ENCODE data around the gene SPAG17.

The SPAG17 gene

GRCh38 chr1:118185084-118185832 is at the start of gene SPAG17:
SPAG17 (minus strand) TSS chr1:118185228; CDS start chr1:118185157, 71 bp downstream.
- DNase-seq (ENCODE audit: low read depth in 2 of 2): no peak

DNA sequence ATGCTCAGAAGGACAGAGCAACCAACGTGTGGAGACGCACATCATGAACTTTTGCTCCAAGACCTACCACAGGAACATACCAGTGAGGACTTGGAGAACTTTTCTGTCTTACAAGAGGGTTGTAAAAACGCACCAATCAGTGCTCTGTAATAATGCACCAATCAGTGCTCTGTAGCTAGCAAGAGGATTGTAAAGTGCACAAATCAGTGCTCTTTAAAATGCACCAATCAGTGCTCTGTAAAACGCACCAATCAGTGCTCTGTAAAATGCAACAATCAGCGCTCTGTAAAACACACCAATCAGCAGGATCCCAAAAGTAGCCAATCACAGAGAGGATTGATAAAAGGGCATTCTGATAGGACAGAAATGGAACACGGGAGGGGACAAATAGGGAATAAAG is 40.4 kb upstream of the SPAG17 start:
- no peak for DNase-seq (ENCODE audit: low read depth in 2 of 2)

GRCh38 chr1:118223426-118223825 is 38.4 kb upstream of the SPAG17 start:
- no peak for DNase-seq (ENCODE audit: low read depth in 2 of 2)

DNA sequence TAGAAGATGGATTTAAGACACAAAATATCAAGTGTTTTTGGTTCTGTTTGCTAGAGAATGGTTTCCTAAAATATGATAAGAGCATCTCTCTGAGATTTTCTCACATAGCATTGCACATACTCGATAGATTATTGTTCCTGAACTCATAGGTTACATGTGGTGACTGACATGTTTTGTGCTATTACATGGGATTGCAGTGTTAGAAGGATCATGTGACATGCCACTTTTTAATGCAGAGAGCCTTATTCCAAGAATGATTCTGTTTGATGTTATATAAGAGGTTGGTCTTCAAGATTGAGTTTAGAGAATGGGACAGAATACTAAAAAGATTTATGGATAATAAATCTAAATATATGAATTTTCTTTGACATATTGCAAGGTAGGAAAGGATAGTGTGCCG is 34.4 kb upstream of the SPAG17 start:
- DNase-seq (ENCODE audit: low read depth in 2 of 2): no peak

- no peak for DNase-seq (ENCODE audit: low read depth in 2 of 2)
Measured at GRCh38 chr1:118217141-118217838, 32.3 kb upstream of the SPAG17 start.

GRCh38 chr1:118214866-118215265 is 29.8 kb upstream of the SPAG17 start:
- no peak for DNase-seq (ENCODE audit: low read depth in 2 of 2)

GRCh38 chr1:118210723-118211110 is 25.7 kb upstream of the SPAG17 start:
- no peak for DNase-seq (ENCODE audit: low read depth in 2 of 2)

DNA sequence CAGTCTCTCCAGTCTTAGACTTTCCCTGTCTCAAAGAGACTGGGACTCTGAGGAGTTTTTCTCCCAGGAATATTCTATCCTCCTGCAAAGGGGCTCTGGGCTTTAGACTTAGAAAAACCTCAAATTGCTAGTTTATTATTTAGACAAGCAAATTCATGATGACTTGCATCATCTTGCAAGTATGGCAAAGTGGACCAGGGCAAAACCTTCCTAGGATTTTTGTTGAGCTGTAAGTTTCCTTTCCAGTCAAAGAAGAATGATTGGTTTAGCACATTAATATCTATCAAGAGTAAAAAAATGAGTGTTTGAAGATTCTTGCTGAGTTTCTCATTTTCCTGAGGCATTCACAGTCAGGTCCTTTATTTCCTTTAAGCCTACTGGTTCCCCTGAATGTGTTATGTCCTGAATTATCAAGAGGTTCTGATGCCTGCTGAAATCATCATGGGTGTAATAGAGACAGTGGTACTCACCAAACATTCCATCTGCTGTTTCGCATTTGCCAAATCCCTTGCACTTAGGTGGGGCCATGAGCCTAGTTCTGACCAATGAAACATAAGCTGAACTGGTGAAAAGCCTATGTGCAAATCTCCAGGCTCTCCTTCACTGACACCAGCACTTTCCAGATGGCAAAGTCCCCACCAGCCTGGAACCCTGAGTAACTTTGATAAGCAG is 25.2 kb upstream of the SPAG17 start:
- no peak for DNase-seq (ENCODE audit: low read depth in 2 of 2)

DNA sequence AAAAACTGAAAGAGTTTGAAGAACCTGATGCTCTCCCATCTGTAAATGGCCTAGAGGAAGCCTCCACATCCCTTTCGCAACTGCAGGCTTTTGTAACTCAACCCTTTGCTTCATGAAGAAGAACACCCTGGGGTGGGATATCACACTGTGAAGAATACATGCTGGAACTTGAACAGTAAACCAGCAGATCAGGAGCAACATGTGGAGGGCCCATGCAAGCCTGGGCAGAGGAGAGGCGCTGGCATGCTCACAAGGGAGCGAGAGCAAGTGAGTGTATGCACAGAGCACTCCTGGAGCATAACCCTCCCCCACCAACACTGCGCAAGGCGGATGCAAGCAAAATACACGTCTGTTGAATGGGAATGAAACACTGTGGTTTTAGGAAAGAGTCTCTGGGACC is 24.6 kb upstream of the SPAG17 start:
- no peak for DNase-seq (ENCODE audit: low read depth in 2 of 2)

DNA sequence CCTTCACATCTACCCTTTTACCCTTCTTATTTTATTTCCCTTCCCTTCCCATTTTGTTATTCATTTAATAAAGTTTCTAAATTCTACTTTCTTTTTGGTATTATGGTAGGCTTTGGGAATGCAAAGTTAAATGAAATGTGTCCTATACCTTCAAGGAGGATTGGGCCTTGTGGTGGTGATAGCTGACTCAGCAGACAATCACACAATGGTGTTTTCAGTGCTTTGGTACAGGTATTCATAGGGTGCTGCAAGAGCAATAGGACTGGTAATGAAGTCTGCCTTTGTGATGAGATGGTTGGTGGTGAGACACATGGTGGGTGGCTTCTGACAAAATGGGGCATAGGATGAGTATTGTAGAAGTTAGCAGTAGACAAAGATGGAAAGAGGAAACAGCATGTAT is 21.9 kb upstream of the SPAG17 start:
- no peak for DNase-seq (ENCODE audit: low read depth in 2 of 2)

- DNase-seq (ENCODE audit: low read depth in 2 of 2): no peak
Measured at GRCh38 chr1:118204648-118205047, 19.6 kb upstream of the SPAG17 start.

- DNase-seq (ENCODE audit: low read depth in 2 of 2): no peak
Measured at GRCh38 chr1:118204105-118204504, 19.1 kb upstream of the SPAG17 start.

DNA sequence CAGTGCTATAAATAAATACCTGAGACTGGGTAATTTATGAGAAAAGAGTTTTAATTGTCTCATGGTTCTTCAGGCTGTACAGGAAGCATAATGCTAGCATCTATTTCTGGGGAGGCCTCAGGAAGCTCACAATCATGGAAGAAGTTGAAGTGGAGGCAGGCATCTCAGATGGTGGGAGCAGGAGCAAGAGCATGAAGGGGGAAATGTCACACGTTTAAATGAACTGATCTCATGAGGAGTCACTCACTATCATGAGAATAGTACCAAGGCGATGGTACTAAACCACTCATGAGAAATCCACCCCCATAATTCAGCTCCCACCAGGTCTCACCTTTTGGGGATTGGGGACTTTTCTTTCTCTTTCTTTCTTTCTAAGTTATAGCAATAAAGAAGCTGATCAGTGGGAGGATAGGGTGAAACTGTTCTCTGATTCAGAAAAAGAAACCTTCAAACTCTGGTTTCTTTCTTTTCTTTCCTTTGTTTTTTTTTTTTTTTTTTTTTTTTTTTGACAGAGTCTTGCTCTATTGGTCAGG is 17.1 kb upstream of the SPAG17 start:
- no peak for DNase-seq (ENCODE audit: low read depth in 2 of 2)

DNA sequence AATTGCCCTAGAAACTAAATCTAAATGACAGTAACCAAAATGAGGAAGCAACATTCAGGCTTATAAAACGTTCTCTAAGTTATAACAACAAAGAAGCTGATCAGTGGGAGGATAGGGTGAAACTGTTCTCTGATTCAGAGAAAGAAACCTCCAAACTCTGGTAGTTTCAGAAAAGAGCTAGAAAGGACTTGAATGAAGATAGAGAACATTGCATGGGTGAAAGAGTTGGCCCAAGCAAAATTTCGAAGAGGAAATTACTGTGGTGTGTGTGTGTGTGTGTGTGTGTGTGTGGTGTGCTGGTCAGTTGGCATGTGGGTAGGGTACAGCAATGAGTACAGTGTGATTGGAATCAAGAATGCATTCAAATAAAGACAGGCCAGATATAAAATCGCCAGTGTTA is 16.5 kb upstream of the SPAG17 start:
- DNase-seq (ENCODE audit: low read depth in 2 of 2): no peak

DNA sequence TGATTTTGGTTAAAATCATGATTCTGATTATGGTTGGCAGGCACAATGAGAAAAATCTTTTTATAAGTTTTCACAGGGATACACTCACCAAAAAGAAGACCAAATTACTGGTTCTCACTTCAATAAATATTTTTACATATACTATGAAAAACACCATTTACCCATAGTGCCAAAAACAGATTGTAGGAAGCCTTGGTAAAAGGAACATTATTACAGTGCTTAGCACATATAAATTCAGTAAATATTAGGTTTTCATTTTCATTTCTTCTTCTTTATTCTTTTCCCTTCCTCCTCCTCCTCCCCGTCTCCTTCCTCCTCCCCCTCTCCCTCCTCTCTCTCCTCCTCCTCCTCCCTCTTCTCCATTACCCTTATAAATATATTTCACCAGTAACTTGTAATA is 15.8 kb upstream of the SPAG17 start:
- no peak for DNase-seq (ENCODE audit: low read depth in 2 of 2)

GRCh38 chr1:118190561-118190960 is 5.5 kb upstream of the SPAG17 start:
- no peak for DNase-seq (ENCODE audit: low read depth in 2 of 2)

GRCh38 chr1:118189564-118189963 is 4.5 kb upstream of the SPAG17 start:
- DNase-seq (ENCODE audit: low read depth in 2 of 2): no peak

GRCh38 chr1:118188411-118188810 is 3.4 kb upstream of the SPAG17 start:
- no peak for DNase-seq (ENCODE audit: low read depth in 2 of 2)

DNA sequence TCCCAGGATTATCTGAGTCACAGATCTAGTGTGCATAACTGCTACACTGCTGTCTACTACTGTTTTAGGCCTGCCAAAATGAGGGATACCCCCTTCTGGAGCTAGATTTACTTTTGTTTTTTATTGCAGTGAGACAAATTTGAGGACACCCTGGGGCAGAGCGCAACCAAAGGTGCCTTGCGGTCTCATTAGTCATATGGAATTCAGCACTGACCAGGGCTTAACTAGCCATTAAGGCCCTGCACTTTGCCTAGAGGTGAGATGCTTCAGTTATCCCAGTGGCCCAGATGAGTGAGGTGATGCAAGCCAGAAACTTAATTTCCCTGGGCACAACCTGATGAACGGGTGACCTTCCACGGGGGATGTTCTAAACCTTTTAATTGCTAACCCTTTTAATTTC is 998 bp upstream of the SPAG17 start:
- no peak for DNase-seq (ENCODE audit: low read depth in 2 of 2)

DNA sequence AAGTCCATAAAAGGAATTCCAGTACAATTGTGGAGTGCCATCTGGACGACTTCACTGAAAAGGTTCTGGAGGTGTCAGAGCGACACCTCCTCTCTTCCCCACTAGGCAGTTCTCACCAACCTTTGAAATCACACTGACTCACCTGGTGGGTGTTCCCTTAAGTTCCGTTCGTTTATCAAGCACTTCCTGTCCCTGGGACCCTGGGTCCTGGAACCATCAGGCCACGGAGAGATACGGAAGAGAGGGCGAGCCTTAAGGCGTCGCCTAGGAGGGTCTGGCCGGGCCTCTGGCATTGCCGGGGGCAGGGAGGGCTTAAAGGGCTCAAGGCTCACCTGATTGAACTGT is 317 bp downstream of the SPAG17 start:
- no peak for DNase-seq (ENCODE audit: low read depth in 2 of 2)

GRCh38 chr1:118183586-118183985 is 1.4 kb downstream of the SPAG17 start:
- no peak for DNase-seq (ENCODE audit: low read depth in 2 of 2)

DNA sequence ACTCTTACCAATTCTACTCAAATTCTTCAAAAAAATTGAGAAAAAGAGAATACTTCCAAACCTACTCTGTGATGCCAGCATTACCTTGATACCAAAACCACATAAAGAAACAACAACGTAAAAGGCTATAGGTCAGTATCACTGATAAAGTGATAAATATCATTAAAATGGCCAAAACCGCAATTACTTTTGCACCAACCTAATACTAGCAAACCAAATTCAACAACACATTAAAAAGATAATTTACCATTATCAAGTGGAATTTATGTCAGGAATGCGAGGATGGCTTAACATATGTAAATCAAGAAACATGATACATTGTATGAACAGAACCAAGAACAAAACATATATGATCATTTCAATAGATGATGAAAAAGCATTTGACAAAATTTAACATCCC is 7.0 kb downstream of the SPAG17 start:
- DNase-seq (ENCODE audit: low read depth in 2 of 2): no peak

- no peak for DNase-seq (ENCODE audit: low read depth in 2 of 2)
Measured at GRCh38 chr1:118169016-118169415, 16.0 kb downstream of the SPAG17 start.
